HG03575 (cell line): ENCODE results near the gene UBE2B.
"Not testable (repeated sequence)": the region's sequence is repeated elsewhere in the genome, so short reads cannot be mapped to it uniquely, and the experiment has no call there.

ENCODE experiments used
- ATAC-seq: cut with Tn5 transposase; IDR thresholded peaks from one replicate; pipeline ENCODE4 v1.9.1; 2021; ENCODE audit not compliant: unreplicated experiment, insufficient number of reproducible peaks, low FRiP score; ENCODE audit errors: extremely low read depth

The UBE2B gene

DNA sequence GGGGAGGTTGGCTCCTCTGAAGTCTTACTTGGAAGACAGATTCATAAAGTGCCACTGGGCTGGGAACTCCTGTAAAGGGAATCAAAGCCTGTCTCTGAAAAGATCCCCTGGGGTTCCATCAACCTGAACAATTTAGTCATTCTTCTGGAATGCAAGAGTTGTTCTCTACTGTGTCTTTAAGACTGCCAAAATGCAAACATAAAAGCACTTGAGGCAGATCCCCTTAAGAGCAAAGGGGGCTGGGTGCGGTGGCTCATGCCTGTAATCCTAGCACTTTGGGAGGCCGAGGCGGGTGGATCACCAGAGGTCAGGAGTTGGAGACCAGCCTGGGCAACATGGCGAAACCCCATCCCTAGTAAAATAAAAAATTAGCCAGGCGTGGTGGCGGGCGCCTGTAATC is 23.6 kb downstream of the UBE2B start:
- ATAC-seq: no peak

DNA sequence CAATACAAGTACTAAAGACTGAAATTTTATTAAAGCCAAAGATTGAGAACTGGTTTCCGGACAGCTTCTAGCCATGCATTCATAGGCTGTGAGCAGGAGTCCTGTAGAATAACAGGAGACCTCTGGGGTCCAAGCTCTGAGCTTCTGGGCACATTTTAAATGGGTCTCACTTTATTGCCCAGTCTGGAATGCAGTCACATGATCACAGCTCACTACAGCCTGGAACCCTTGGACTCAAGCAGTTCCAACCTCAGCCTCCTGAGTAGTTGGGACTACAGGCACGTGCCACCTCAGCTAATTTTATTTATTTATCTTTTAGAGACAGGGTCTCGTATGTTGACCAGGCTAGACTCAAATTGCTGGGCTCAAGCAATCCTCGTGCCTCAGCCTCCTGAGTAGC is 24.9 kb downstream of the UBE2B start:
- no peak for ATAC-seq

GRCh38 chr5:134397196-134397595 is 25.8 kb downstream of the UBE2B start:
- no peak for ATAC-seq

- ATAC-seq: no peak
Measured at GRCh38 chr5:134398609-134399155, 27.3 kb downstream of the UBE2B start.

GRCh38 chr5:134403951-134404350 is 32.6 kb downstream of the UBE2B start:
- ATAC-seq: no peak

DNA sequence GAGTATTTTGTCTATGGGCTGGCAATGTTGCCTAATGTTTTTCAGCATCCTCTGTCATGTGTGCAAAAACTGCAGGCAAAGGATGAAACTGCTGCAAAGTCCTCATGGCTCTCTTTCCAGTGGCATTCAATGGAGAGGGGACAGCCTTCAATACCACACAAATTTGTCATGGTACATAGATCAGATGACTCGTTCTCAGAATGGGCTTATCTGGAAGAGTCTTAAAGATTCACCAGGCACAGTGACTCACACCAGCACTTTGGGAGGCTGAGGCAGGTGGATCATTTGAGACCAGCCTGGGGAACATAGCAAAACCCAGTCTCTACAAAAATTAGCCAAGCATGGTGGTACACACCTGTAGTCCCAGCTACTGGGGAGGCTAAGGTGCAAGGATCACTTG is 35.0 kb downstream of the UBE2B start:
- no peak for ATAC-seq

GRCh38 chr5:134409321-134409720 is 38.0 kb downstream of the UBE2B start:
- ATAC-seq: no peak

DNA sequence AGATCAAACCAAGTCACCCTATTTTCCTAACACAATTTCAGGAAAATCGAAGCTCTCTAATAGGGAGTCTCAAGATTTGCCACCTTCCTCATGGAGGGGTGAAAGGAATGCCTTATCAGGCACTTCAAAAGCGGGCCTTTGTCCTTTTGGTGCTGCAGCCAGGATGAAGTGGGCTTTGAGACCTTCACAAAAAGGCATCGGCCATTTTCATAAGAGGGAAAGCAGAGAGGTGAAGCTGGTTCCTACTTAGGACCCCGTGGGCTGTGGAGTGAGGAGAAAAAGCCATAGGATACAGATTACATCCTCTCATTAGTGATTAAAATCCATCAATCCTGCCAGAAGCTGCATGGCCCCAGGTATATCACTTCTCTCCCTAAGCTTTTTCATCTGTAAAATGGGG is 39.5 kb downstream of the UBE2B start:
- no peak for ATAC-seq

- ATAC-seq: no peak
Measured at GRCh38 chr5:134411228-134411545, 39.8 kb downstream of the UBE2B start.

- no peak for ATAC-seq
Measured at GRCh38 chr5:134411546-134412266, 40.3 kb downstream of the UBE2B start, which contains the start of gene CDKN2AIPNL. Gene CDKN2AIPNL, minus strand, starts transcription at chr5:134411881. Its CDS starts 27 bp downstream, at chr5:134411854.

DNA sequence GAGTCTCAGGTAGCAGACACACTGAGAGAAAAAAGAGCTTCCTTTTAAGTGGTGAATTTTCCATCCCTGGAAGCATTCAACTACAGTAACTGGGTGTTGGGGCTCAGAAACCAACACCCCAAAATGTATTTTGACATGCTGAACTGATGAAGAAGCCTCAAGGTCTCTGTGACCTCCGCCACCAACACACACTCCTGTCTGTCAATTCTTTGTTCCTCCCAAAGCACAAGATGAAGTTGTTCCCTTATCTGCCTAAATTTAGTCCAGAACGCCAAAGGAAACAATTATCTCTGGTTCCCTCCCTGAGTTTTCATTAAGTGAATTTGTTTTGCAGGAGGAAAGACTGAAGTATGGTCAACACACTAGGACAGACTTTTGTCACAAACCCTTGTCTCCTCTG is 41.7 kb downstream of the UBE2B start:
- no peak for ATAC-seq

DNA sequence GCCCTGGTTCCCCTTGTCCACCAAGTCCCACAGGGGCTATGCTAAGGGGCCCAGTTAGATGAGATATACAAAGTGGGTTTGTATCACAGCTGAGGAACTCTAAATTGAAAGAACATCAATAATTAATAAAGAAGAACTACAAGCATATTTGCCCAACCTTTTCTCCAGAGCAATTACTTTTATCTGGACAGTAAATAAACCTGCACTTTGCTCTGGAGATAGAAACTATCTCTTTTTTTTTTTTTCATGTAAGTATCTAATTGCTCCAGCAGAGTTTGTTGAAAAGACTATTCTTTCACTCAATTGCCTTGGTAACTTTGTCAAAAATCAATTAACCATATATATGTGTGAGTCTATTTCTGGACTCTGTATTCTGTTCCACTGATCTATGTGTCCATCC is 46.3 kb downstream of the UBE2B start:
- no peak for ATAC-seq

DNA sequence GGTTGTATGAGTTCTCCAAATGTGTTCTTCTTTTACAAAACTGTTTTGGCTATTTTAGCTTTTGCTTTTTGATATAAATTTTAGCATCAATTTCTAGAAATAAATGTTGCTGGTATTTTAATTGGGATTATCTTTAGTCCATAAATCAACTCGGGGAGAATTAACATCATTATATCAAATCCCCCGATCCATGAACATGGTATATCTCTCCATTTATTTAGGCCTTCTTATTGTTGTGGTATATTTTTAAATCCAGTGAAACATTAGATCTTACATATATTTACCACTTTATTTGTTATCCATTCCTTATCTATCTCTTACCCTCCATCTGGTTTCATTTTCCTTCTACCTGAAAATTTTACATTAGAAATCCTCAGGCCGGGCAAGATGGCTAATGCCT is 47.6 kb downstream of the UBE2B start:
- no peak for ATAC-seq

DNA sequence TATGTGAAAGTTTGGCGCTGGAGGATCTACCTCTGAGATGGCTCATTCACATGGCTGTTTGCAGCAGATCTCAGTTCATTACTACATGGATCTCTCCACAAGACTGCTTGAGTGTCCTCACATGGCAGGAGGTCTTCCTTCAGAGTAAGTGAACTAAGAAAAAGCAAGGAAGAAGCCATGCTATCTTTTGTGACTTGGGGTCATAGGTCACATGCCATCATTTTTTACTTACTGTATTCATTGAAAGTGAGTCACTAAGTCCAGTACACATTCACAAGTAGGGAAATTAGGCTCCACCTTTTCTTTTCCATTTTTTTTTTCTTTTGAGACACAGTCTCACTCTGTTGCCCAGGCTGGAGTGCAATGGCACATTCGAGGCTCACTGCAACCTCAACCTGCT is 49.0 kb downstream of the UBE2B start:
- no peak for ATAC-seq

- not testable (repeated sequence) for ATAC-seq
Measured at GRCh38 chr5:134421038-134421437, 49.7 kb downstream of the UBE2B start.

- no peak for ATAC-seq
Measured at GRCh38 chr5:134422791-134423365, 51.5 kb downstream of the UBE2B start.

DNA sequence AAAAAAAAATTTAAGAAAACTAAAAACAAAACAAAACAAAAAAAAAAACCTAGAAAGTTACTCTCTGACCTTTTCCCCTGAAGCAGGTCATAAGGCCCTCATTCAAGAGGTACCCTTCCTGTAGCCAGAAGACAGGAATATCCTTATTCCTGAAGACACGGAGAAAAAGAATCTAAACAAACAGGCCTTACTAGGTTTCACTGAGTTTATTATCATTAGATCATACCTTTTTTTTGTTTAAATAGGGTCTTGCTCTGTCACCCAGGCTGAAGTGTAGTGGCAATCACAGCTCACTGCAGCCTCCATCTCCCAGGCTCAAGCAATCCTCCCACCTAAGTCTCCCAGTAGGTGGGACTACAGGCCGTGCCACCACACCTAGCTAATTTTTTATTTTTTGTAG is 52.0 kb downstream of the UBE2B start:
- no peak for ATAC-seq

DNA sequence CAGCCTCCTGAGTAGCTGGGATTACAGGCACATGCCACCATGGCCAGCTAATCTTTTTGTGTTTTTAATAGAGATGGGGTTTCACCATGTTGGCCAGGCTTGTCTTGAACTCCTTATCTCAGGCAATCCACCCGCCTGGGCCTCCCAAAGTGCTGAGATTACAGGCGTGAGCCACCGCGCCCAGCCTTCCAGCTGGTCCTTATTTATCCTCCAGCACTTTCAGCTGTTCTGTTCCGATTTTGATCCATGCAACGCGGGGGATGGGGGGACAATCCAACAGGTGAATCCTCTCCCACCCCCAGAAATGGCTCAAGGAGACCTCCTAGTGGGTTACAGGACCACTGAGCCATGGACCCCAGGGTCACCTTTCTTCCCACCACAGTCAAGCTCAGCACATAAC is 55.0 kb downstream of the UBE2B start:
- ATAC-seq: no peak

DNA sequence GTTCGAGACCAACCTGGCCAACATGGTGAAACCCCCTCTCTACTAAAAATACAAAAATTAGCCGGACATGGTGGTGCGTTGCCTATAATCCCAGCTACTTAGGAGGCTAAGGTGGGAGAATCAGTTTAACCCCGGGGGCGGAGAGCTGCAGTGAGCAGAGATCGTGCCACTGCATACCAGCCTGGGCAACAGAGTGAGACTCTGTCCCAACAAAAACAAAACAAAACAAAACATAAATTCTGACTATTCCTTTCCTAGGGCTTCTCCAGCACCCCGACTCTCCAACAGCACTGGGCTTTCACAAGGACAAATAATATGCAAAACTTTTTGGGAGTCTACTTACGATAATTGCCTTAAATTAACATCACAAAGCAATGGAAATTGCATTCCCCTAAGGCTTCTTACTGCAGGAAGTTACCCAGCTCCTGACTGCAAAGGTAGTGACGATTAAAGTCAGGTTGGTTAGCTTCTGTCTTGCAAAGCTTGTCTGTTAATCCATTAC is 56.2 kb downstream of the UBE2B start:
- no peak for ATAC-seq

DNA sequence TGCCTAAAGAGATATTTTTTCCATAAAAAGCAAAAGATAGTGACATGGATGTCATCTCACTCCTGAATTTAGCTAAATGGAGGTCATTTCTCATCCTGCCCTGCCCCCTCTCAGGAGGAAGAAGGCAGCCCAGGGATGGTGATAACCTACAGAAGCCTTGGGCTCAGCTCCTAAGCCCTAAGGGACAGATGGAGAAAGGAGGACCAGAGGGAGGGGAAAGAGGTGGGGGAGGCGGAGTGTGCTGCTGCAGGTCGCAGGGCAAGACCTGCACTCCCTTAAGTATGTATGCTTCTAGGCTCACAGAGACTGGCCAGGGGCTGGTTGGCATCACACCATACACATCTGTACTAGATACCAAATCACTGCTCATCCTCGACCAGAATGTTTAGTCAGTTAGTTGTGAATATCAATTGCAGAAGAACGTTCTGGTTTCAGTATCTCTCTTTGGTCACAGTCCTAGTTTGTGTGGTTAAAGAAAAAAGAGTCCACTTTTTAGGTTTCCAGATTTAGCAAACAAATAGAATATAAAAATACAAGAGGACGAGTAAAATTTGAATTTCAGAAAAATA is 58.7 kb downstream of the UBE2B start:
- ATAC-seq: no peak
